GM18508 (cell line): Measurements from ENCODE around the gene HPRT1.
"Not testable (repeated sequence)": the region's sequence is repeated elsewhere in the genome, so short reads cannot be mapped to it uniquely, and the experiment has no call there.

Source experiments
- ATAC-seq: cut with Tn5 transposase; IDR thresholded peaks from one replicate; pipeline ENCODE4 v1.9.1; 2021; ENCODE audit warnings: moderate number of reproducible peaks; ENCODE audit not compliant: insufficient read depth, unreplicated experiment

Gene HPRT1

DNA sequence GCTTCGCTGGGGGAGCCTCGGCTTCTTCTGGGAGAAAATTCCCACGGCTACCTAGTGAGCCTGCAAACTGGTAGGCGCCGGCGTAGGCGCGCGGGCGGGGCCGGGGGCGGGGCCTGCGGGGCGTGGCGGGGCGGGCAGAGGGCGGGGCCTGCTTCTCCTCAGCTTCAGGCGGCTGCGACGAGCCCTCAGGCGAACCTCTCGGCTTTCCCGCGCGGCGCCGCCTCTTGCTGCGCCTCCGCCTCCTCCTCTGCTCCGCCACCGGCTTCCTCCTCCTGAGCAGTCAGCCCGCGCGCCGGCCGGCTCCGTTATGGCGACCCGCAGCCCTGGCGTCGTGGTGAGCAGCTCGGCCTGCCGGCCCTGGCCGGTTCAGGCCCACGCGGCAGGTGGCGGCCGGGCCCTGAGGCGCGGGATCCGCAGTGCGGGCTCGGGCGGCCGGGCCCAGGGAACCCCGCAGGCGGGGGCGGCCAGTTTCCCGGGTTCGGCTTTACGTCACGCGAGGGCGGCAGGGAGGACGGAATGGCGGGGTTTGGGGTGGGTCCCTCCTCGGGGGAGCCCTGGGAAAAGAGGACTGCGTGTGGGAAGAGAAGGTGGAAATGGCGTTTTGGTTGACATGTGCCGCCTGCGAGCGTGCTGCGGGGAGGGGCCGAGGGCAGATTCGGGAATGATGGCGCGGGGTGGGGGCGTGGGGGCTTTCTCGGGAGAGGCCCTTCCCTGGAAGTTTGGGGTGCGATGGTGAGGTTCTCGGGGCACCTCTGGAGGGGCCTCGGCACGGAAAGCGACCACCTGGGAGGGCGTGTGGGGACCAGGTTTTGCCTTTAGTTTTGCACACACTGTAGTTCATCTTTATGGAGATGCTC, at the start of gene HPRT1:
HPRT1 (plus strand) TSS at position 161 of the 857 bp plus-strand sequence; CDS start at position 308, 147 bp downstream.
- no peak for ATAC-seq

GRCh38 chrX:134416087-134416486, 43.9 kb upstream of the HPRT1 start:
- no peak for ATAC-seq

- ATAC-seq, result no peak
Observed at GRCh38 chrX:134418317-134419113, 41.5 kb upstream of the HPRT1 start.

DNA sequence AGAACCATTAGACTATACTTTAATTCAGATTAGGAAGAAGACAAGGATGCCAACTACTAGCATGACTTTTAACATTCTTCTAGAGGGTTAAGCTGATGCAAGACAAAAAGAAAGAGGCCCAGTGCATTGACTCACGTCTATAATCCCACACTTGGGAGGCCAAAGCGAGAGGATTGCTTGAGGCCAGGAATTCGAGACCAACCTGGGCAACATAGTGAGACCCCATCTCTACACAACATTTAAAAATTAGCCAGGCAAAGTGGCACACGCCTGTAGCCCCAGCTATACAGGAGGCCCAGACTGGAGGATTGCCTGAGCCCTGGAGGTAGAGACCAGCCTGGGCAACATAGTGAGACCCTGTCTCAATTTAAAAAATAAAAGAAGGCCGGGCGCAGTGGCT, 40.2 kb upstream of the HPRT1 start:
- ATAC-seq, result no peak

- ATAC-seq, result no peak
Observed at GRCh38 chrX:134423606-134424005, 36.4 kb upstream of the HPRT1 start.

GRCh38 chrX:134426281-134426680, 33.7 kb upstream of the HPRT1 start:
- no peak for ATAC-seq

GRCh38 chrX:134431894-134432293, 28.1 kb upstream of the HPRT1 start:
- no peak for ATAC-seq

DNA sequence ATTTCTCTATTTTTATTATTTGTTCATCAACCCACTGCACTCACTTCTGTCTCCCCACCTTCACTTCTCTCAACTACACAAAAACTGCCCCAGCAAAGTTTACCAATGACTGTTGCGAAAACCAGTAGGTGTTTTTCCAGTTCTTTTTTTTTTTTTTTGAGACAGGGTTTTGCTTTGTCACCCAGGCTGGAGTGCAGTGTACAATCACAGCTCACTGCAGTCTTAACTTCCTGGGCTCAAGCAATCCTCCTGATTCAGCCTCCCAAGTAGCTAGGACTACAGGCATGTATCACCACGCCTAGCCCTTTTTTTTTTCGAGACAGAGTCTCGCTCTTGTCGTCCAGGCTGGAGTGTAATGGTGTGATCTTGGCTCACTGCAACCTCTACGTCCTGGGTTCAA, 24.1 kb upstream of the HPRT1 start:
- no peak for ATAC-seq

DNA sequence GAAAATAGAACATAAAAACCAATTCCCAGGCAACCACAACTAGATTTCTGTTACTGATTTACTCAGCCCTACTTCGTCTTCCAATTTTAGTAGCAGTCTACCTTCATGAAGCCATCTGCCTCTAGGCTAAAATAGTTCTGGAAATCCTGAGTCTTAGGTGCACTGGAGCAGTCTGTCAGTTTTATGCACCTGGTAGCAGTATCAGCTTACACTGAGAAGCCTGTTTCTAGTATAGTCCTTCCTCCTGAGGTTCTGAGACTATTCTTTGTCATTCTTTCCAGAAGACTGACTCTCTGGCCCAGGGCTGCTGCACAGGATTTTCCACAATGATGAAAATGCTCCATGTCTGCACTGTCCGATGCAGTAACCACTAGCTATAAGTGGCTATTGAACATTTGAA, 16.9 kb upstream of the HPRT1 start:
- ATAC-seq, result no peak

DNA sequence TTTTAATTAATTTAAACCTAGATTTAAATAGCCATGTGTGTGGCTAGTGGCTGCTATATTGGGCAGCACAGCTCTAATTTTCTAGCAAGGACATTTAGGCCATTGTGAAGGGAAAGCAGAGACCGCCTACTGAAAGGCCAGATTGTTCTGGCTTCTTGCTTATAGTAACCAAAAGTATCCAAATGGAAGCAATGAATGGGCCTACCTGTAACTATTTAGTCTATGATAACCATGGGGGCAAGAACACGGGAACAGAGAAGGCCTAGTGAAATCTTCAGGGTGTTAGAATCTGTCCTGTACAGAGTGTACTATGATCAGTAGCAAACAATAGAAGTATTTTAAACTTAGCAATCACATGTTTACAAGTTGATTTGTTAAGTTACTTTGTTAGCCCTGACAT, 16.5 kb upstream of the HPRT1 start:
- no peak for ATAC-seq

DNA sequence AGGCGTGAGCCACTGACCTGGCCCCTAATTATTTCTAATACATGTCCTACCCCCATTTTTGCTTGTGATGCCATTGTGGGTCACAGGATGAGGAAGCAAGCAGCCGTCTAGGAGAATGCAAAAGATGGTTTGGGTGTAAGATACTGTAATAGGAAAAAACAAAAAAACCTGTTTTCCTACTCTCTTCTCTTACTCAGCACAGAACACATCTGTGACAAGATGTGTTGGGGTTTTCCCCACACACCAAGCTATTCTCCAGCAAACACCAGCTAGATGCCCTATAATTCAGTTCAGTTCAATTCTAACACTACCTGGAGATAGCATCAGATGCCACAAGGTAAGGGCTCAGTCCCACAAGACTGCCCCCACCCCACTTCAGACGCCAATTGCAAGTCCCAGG, 15.3 kb upstream of the HPRT1 start:
- ATAC-seq, result no peak

DNA sequence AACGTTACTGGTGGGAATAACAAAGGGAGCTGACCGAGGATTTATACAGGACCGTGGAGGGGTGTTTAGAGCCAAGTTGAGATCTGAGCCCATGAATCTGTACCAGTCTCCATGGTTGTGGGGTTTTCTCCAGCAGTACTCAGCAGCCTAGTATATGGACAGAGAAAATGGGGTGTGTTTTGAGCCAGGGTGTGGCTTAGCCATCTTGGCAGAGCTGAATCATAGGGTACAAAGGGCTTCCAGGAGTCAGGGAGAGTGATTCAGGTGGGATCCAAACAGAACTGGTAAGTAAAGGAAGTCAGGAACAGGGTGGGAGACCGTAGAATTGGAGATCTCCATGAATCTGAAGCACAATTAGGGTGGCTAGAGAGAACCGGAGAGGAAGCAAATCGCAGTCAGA, 7.4 kb upstream of the HPRT1 start:
- ATAC-seq, result no peak

DNA sequence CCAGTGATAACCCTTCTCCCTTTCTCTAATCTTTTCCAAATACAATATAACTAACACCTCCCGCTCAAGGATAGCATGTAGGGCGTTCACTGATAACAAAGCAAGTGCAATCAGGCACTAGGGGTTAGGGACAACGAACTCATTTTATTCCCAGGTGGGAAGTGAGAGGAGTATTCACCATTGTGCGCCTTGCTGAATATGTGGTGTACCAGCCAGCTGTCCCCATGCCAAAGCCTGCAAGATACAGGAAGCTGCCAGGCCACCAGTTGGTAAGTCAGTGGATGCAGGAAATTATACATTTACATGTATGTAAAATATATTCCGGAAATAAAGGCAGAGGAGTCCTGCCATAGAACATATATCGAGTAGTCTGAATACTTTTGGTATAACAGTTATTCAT, 6.3 kb upstream of the HPRT1 start:
- no peak for ATAC-seq

DNA sequence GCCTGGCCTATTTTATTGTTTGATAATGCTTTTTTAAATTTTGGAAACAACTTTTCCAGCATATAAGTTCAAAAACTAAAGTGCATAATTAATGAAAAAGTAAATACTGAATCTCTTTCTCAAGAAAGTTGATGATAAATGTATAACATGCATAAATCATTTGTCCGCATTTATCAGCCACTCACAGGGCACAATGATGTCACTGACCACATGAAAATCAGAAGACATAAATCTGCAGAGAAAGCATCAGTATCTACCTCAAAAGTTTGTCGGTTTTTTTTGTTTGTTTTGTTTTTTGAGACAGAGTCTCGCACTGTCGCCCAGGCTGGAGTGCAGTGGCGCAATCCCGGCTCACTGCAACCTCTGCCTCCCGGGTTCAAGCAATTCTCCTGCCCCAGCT, 5.5 kb upstream of the HPRT1 start:
- ATAC-seq, result no peak

- ATAC-seq, result no peak
Observed at GRCh38 chrX:134457708-134458107, 2.3 kb upstream of the HPRT1 start.

- no peak for ATAC-seq
Observed at GRCh38 chrX:134459683-134460004, 321 bp upstream of the HPRT1 start.

- ATAC-seq, result no peak
Observed at GRCh38 chrX:134460862-134461220, 876 bp downstream of the HPRT1 start.

DNA sequence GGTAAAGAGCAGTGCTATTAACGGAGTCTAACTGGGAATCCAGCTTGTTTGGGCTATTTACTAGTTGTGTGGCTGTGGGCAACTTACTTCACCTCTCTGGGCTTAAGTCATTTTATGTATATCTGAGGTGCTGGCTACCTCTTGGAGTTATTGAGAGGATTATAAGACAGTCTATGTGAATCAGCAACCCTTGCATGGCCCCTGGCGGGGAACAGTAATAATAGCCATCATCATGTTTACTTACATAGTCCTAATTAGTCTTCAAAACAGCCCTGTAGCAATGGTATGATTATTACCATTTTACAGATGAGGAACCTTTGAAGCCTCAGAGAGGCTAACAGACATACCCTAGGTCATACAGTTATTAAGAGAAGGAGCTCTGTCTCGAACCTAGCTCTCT, 1.5 kb downstream of the HPRT1 start:
- no peak for ATAC-seq

DNA sequence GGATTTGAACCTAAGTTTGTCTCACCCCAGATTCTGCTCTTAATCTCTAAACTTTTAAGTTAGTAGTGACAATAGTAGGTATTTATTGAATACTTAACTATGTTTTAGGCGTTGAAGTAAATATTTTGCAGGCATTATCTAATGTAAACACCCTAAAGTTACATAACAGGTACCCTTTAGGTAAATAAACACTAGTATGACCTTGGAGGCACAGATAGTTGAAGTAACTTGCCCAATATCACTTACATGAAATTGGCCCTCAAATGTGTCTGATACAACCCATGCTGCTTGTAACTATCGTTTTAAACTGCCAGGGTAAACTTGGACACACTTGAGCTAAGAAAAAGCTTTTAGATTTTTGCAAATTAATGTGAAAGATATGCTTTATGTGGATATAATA, 3.0 kb downstream of the HPRT1 start:
- ATAC-seq, result no peak

- ATAC-seq, result not testable (repeated sequence)
Observed at GRCh38 chrX:134464453-134464852, 4.5 kb downstream of the HPRT1 start.

GRCh38 chrX:134469486-134469885, 9.5 kb downstream of the HPRT1 start:
- no peak for ATAC-seq

GRCh38 chrX:134470013-134470412, 10.0 kb downstream of the HPRT1 start:
- ATAC-seq, result no peak
